ENCODE measurements around the gene MAGI2. TPM values are rescaled to one million over a fixed set of nuclear protein-coding genes. Genes with fewer than 3 reads are reported as not detected.

Gene MAGI2
- total RNA-seq, 4 donors from 2014 or later, result 0.98 to 4.8 (median 2.5) TPM

- WGBS, result 90% methylated on average over 2 of the region's 2 CpGs
- no peak for DNase-seq (ENCODE audit: low spot score in 2 of 2)
These were observed 40.6 kb upstream of the MAGI2 start for GRCh38 chr7:79494046-79494445.

DNA sequence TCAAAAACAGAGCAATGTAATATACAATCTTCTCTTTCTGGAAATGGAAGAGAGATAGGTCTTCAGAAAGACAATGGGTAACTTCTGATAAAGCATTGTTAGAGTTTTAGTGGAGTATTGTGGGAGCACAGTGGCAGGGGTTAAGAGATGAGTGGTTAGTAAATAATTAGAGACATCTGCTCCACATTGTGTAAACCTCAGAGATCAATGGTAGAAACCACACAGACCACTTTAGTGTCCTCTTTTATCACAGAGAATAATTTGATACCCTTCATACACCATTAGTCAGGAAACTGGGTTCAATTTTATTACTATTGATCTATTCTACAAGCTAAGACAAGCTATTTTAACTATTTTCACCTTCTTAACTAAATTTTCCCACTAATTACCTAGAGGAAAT, 35.9 kb upstream of the MAGI2 start:
- TF ChIP-seq POLR2AphosphoS5 (IDR thresholded peaks at IDR 0.05), result no peak
- TF ChIP-seq POLR2A (IDR thresholded peaks at IDR 0.05), result no peak
- TF ChIP-seq, protein P1, sequence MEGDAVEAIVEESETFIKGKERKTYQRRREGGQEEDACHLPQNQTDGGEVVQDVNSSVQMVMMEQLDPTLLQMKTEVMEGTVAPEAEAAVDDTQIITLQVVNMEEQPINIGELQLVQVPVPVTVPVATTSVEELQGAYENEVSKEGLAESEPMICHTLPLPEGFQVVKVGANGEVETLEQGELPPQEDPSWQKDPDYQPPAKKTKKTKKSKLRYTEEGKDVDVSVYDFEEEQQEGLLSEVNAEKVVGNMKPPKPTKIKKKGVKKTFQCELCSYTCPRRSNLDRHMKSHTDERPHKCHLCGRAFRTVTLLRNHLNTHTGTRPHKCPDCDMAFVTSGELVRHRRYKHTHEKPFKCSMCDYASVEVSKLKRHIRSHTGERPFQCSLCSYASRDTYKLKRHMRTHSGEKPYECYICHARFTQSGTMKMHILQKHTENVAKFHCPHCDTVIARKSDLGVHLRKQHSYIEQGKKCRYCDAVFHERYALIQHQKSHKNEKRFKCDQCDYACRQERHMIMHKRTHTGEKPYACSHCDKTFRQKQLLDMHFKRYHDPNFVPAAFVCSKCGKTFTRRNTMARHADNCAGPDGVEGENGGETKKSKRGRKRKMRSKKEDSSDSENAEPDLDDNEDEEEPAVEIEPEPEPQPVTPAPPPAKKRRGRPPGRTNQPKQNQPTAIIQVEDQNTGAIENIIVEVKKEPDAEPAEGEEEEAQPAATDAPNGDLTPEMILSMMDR (IDR thresholded peaks at IDR 0.05), result no peak
- TF ChIP-seq EP300 (IDR thresholded peaks at IDR 0.05), result no peak
- no peak for DNase-seq (ENCODE audit: low spot score in 2 of 2)
- H3K36me3 ChIP-seq, result no peaks in the 10 kb centered on the region

More at GRCh38 chr7:79494046-79494445, 40.6 kb upstream of the MAGI2 start:
- H3K27me3 ChIP-seq, result no peaks in the 10 kb centered on the region
- no peak overlapping the region for H3K4me3 ChIP-seq
- H3K9me3 ChIP-seq, result no peaks in the 10 kb centered on the region
- TF ChIP-seq, protein P1 (IDR thresholded peaks at IDR 0.05), result no peak
- H3K4me1 ChIP-seq, result no peaks in the 10 kb centered on the region
- no peaks in the 10 kb centered on the region for H3K36me3 ChIP-seq
- H3K27ac ChIP-seq, result no peak overlapping the region

DNA sequence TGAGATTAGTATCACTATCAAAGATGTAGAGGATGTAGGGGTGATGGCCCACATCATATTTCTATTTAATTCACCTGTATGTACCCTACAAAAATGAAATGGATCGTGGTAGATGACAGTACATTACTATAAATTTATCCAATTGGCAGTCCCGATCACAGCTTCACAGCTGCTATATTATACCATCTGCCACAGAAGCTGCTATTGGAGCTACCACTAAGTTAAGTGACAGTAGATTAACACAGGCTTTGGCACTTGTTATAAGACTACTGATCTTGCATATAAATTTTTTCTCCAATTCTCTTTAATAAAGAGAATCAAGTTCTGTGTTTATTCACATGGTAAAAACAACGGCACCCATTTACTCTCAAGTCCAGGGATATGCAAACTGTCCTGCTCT, 24.9 kb upstream of the MAGI2 start:
- Histone ChIP-seq H3K4me3 (no peak overlapping the region), H3K4me1 (no peaks in the 10 kb centered on the region), H3K27me3 (no peaks in the 10 kb centered on the region), H3K36me3 (no peaks in the 10 kb centered on the region), H3K27ac (no peak overlapping the region), H3K9me3 (no peaks in the 10 kb centered on the region)
- TF ChIP-seq EP300 (IDR thresholded peaks at IDR 0.05) (no peak), POLR2A (IDR thresholded peaks at IDR 0.05) (no peak), POLR2AphosphoS5 (IDR thresholded peaks at IDR 0.05) (no peak)
- TF ChIP-seq, protein P1 (IDR thresholded peaks at IDR 0.05), result no peak
- WGBS, result 90% methylated on average over 3 of the region's 3 CpGs
- no peak for DNase-seq (ENCODE audit: low spot score in 2 of 2)

More for the DNA sequence above, 35.9 kb upstream of the MAGI2 start:
- Histone ChIP-seq H3K4me3 (no peak overlapping the region), H3K4me1 (no peaks in the 10 kb centered on the region), H3K9me3 (no peaks in the 10 kb centered on the region), H3K27ac (no peak overlapping the region), H3K27me3 (no peaks in the 10 kb centered on the region)

DNA sequence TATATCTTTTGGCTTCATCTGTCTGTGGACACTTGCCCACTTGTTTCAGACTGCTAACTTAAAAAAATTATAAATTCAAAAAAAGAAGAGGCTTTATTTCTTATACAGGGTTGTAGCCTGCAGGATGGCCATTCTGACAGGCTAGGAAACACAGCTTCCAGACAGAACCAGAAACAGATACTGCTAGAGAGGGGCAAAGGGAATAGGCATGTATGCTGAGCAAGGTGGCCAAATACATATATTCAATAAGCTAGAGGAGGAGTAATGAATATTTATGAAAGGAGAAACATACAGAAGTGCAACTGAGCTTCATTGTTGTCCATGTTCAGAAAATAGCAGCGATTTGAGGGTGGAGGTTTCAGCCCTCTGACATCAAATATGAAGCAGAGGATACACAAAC, 22.0 kb upstream of the MAGI2 start:
- no peak for DNase-seq (ENCODE audit: low spot score in 2 of 2)
- no peaks in the 10 kb centered on the region for H3K9me3 ChIP-seq
- H3K4me3 ChIP-seq, result no peak overlapping the region
- 79% methylated on average over 1 of the region's 1 CpG for WGBS
- no peak for TF ChIP-seq EP300 (IDR thresholded peaks at IDR 0.05)
- no peak for TF ChIP-seq POLR2A (IDR thresholded peaks at IDR 0.05)
- TF ChIP-seq, protein P1 (IDR thresholded peaks at IDR 0.05), result no peak
- no peak for TF ChIP-seq POLR2AphosphoS5 (IDR thresholded peaks at IDR 0.05)
- no peaks in the 10 kb centered on the region for H3K27me3 ChIP-seq
- no peaks in the 10 kb centered on the region for H3K36me3 ChIP-seq
- H3K4me1 ChIP-seq, result no peaks in the 10 kb centered on the region
- H3K27ac ChIP-seq, result no peak overlapping the region

DNA sequence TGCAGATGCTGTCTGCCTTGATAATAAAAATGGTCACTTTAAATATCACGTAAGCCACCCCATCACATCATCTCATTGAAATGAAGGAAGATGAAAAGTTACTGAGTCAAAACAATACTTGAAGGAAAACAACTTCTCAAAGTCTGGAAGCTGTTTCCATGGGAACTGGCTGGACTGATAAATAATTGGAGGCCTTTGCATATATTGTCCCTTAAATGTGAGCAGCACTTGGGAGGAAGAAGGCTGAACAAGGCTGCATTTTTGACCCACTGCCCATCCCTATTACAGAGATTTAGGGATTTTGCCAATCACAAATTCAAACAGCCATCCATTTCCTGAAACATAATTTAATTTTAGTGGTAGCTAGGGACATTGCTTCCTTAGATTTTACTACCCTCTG, 18.2 kb upstream of the MAGI2 start:
- DNase-seq (ENCODE audit: low spot score in 2 of 2), result no peak

More for the DNA sequence above, 18.2 kb upstream of the MAGI2 start:
- Histone ChIP-seq H3K36me3 (no peaks in the 10 kb centered on the region), H3K4me1 (no peaks in the 10 kb centered on the region), H3K4me3 (no peak overlapping the region), H3K27ac (no peak overlapping the region), H3K9me3 (no peaks in the 10 kb centered on the region), H3K27me3 (no peaks in the 10 kb centered on the region)
- 77% methylated on average over 1 of the region's 1 CpG for WGBS
- TF ChIP-seq, protein P1 (IDR thresholded peaks at IDR 0.05), result no peak
- TF ChIP-seq POLR2A (IDR thresholded peaks at IDR 0.05) (no peak), POLR2AphosphoS5 (IDR thresholded peaks at IDR 0.05) (no peak), EP300 (IDR thresholded peaks at IDR 0.05) (no peak)

All from suprapubic skin (tissue), 4 donors.